ENCODE measurements around the gene GTF2F2. TPM values are rescaled to one million over a fixed set of nuclear protein-coding genes. Genes with fewer than 3 reads are reported as not detected.

Gene GTF2F2
- total RNA-seq, 1 experiment from 2014 or later, result 33.8 TPM

DNA sequence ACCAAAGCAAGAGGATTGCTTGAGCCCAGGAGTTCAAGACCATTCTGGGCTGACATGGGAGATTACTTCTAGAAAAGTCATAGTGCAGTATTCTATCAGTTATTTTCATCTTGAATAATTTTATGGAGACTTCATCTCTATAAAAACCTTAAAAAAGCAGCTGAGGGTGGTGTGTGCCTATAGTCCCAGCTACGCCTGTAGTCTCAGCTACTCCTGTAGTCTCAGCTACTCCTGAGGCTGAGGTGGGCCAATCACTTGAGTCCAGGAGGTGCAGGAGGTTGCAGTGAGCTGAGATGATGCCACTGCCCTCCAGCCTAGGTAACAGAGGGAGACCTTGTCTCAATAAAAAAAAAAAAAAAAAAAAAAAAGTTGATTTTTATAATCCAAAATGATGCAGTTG is 102.6 kb downstream of the GTF2F2 start (continued):
- TF ChIP-seq, protein P1, sequence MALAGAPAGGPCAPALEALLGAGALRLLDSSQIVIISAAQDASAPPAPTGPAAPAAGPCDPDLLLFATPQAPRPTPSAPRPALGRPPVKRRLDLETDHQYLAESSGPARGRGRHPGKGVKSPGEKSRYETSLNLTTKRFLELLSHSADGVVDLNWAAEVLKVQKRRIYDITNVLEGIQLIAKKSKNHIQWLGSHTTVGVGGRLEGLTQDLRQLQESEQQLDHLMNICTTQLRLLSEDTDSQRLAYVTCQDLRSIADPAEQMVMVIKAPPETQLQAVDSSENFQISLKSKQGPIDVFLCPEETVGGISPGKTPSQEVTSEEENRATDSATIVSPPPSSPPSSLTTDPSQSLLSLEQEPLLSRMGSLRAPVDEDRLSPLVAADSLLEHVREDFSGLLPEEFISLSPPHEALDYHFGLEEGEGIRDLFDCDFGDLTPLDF (CRISPR knock-in tag; IDR thresholded peaks at IDR 0.05), result no peak
- TF ChIP-seq, protein P2, sequence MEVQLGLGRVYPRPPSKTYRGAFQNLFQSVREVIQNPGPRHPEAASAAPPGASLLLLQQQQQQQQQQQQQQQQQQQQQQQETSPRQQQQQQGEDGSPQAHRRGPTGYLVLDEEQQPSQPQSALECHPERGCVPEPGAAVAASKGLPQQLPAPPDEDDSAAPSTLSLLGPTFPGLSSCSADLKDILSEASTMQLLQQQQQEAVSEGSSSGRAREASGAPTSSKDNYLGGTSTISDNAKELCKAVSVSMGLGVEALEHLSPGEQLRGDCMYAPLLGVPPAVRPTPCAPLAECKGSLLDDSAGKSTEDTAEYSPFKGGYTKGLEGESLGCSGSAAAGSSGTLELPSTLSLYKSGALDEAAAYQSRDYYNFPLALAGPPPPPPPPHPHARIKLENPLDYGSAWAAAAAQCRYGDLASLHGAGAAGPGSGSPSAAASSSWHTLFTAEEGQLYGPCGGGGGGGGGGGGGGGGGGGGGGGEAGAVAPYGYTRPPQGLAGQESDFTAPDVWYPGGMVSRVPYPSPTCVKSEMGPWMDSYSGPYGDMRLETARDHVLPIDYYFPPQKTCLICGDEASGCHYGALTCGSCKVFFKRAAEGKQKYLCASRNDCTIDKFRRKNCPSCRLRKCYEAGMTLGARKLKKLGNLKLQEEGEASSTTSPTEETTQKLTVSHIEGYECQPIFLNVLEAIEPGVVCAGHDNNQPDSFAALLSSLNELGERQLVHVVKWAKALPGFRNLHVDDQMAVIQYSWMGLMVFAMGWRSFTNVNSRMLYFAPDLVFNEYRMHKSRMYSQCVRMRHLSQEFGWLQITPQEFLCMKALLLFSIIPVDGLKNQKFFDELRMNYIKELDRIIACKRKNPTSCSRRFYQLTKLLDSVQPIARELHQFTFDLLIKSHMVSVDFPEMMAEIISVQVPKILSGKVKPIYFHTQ (CRISPR knock-in tag; IDR thresholded peaks at IDR 0.05), result no peak
- TF ChIP-seq ZNF423 (CRISPR knock-in tag; IDR thresholded peaks at IDR 0.05), result no peak
- TF ChIP-seq ZNF232 (CRISPR knock-in tag; IDR thresholded peaks at IDR 0.05), result no peak
- no peak for TF ChIP-seq SP1 (CRISPR knock-in tag; conservative IDR thresholded peaks at IDR 0.05)
- no peak for TF ChIP-seq IRF2 (CRISPR knock-in tag; IDR thresholded peaks at IDR 0.05; ENCODE audit: borderline replicate concordance, low read depth)
- TF ChIP-seq, protein P3, sequence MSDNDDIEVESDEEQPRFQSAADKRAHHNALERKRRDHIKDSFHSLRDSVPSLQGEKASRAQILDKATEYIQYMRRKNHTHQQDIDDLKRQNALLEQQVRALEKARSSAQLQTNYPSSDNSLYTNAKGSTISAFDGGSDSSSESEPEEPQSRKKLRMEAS (CRISPR knock-in tag; IDR thresholded peaks at IDR 0.05), result no peak
- TF ChIP-seq RELA (CRISPR knock-in tag; IDR thresholded peaks at IDR 0.05; ENCODE audit: borderline replicate concordance), result no peak
- TF ChIP-seq, protein P4, sequence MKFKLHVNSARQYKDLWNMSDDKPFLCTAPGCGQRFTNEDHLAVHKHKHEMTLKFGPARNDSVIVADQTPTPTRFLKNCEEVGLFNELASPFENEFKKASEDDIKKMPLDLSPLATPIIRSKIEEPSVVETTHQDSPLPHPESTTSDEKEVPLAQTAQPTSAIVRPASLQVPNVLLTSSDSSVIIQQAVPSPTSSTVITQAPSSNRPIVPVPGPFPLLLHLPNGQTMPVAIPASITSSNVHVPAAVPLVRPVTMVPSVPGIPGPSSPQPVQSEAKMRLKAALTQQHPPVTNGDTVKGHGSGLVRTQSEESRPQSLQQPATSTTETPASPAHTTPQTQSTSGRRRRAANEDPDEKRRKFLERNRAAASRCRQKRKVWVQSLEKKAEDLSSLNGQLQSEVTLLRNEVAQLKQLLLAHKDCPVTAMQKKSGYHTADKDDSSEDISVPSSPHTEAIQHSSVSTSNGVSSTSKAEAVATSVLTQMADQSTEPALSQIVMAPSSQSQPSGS (CRISPR knock-in tag; IDR thresholded peaks at IDR 0.05; ENCODE audit: borderline replicate concordance, low read depth), result no peak

DNA sequence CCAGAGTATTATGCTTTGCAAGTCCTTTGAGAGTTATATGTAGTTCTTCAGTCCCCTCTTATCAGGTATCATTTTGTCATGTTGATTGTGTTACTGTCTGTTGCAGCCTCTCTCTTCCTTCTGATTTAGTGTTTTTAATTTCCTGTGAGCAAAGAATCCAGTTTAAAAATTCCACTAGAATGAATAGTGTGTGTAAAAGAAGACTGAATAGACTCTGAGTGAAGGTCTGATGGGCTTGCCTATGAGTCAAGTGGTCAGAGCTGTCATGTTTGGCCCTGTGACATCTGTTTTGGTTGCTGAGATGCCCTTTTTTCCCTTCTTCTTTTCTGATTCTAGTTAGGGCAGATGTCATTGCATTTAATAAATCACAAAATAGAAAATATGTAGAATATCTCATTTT is 103.9 kb downstream of the GTF2F2 start:
- H3K27ac Mint-ChIP-seq, result no peak overlapping the region
- no peaks in the 10 kb centered on the region for H3K27me3 Mint-ChIP-seq (ENCODE audit: low read depth)
- no peak overlapping the region for H3K4me3 Mint-ChIP-seq
- ChIA-PET CTCF (no interaction called here), POLR2A (no interaction called here)
- ATAC-seq (no peak), DNase-seq (ENCODE audit: low spot score) (no peak)
- H3K4me1 Mint-ChIP-seq, result peaks cover 28% of the 10 kb centered on the region
- H3K36me3 Mint-ChIP-seq, result no peaks in the 10 kb centered on the region
- H3K9me3 Mint-ChIP-seq, result no peaks in the 10 kb centered on the region
- no peak for TF ChIP-seq CREB1 (CRISPR knock-in tag; IDR thresholded peaks at IDR 0.05)
- no peak for TF ChIP-seq TEAD1 (CRISPR knock-in tag; IDR thresholded peaks at IDR 0.05)
- TF ChIP-seq SOX15 (CRISPR knock-in tag; IDR thresholded peaks at IDR 0.05), result no peak
- TF ChIP-seq ZNF121 (CRISPR knock-in tag; IDR thresholded peaks at IDR 0.05), result no peak
- TF ChIP-seq HMGA2 (CRISPR knock-in tag; IDR thresholded peaks at IDR 0.05), result no peak
- TF ChIP-seq, protein P5, sequence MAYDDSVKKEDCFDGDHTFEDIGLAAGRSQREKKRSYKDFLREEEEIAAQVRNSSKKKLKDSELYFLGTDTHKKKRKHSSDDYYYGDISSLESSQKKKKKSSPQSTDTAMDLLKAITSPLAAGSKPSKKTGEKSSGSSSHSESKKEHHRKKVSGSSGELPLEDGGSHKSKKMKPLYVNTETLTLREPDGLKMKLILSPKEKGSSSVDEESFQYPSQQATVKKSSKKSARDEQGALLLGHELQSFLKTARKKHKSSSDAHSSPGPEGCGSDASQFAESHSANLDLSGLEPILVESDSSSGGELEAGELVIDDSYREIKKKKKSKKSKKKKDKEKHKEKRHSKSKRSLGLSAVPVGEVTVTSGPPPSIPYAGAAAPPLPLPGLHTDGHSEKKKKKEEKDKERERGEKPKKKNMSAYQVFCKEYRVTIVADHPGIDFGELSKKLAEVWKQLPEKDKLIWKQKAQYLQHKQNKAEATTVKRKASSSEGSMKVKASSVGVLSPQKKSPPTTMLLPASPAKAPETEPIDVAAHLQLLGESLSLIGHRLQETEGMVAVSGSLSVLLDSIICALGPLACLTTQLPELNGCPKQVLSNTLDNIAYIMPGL (CRISPR knock-in tag; IDR thresholded peaks at IDR 0.05), result no peak
- no peak for TF ChIP-seq CREM (CRISPR knock-in tag; IDR thresholded peaks at IDR 0.05)
- no peak for TF ChIP-seq CBFB (CRISPR knock-in tag; IDR thresholded peaks at IDR 0.05; ENCODE audit: low read depth)
- TF ChIP-seq, protein P6, sequence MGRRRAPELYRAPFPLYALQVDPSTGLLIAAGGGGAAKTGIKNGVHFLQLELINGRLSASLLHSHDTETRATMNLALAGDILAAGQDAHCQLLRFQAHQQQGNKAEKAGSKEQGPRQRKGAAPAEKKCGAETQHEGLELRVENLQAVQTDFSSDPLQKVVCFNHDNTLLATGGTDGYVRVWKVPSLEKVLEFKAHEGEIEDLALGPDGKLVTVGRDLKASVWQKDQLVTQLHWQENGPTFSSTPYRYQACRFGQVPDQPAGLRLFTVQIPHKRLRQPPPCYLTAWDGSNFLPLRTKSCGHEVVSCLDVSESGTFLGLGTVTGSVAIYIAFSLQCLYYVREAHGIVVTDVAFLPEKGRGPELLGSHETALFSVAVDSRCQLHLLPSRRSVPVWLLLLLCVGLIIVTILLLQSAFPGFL (CRISPR knock-in tag; IDR thresholded peaks at IDR 0.05; ENCODE audit: borderline replicate concordance), result no peak
- TF ChIP-seq ZNF423 (CRISPR knock-in tag; IDR thresholded peaks at IDR 0.05), result no peak
- TF ChIP-seq, protein P7, sequence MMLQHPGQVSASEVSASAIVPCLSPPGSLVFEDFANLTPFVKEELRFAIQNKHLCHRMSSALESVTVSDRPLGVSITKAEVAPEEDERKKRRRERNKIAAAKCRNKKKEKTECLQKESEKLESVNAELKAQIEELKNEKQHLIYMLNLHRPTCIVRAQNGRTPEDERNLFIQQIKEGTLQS (CRISPR knock-in tag; conservative IDR thresholded peaks at IDR 0.05), result no peak
- TF ChIP-seq, protein P8, sequence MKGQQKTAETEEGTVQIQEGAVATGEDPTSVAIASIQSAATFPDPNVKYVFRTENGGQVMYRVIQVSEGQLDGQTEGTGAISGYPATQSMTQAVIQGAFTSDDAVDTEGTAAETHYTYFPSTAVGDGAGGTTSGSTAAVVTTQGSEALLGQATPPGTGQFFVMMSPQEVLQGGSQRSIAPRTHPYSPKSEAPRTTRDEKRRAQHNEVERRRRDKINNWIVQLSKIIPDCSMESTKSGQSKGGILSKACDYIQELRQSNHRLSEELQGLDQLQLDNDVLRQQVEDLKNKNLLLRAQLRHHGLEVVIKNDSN (CRISPR knock-in tag; IDR thresholded peaks at IDR 0.05), result no peak
- no peak for TF ChIP-seq FOXK1 (CRISPR knock-in tag; IDR thresholded peaks at IDR 0.05)
- TF ChIP-seq, protein P9, sequence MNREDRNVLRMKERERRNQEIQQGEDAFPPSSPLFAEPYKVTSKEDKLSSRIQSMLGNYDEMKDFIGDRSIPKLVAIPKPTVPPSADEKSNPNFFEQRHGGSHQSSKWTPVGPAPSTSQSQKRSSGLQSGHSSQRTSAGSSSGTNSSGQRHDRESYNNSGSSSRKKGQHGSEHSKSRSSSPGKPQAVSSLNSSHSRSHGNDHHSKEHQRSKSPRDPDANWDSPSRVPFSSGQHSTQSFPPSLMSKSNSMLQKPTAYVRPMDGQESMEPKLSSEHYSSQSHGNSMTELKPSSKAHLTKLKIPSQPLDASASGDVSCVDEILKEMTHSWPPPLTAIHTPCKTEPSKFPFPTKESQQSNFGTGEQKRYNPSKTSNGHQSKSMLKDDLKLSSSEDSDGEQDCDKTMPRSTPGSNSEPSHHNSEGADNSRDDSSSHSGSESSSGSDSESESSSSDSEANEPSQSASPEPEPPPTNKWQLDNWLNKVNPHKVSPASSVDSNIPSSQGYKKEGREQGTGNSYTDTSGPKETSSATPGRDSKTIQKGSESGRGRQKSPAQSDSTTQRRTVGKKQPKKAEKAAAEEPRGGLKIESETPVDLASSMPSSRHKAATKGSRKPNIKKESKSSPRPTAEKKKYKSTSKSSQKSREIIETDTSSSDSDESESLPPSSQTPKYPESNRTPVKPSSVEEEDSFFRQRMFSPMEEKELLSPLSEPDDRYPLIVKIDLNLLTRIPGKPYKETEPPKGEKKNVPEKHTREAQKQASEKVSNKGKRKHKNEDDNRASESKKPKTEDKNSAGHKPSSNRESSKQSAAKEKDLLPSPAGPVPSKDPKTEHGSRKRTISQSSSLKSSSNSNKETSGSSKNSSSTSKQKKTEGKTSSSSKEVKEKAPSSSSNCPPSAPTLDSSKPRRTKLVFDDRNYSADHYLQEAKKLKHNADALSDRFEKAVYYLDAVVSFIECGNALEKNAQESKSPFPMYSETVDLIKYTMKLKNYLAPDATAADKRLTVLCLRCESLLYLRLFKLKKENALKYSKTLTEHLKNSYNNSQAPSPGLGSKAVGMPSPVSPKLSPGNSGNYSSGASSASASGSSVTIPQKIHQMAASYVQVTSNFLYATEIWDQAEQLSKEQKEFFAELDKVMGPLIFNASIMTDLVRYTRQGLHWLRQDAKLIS (CRISPR knock-in tag; IDR thresholded peaks at IDR 0.05; ENCODE audit: borderline replicate concordance), result no peak

Data from WTC11 (cell line).